Myocyte (in vitro differentiated cells): ENCODE results near the gene DENND2A. TPM values are rescaled to one million over a fixed set of nuclear protein-coding genes. Genes with fewer than 3 reads are reported as not detected.
"Not testable (repeated sequence)": the region's sequence is repeated elsewhere in the genome, so short reads cannot be mapped to it uniquely, and the experiment has no call there.

Experiments
- DNase-seq: peaks from one replicate; pipeline ENCODE4 v3.0.0-alpha.2; 2012; ENCODE audit warnings: low read depth
- polyA plus RNA-seq: library from polyadenylated mRNA; unstranded; fragments of >200 nt; gene quantifications from one replicate; pipeline ENCODE4 v1.2.1, GENCODE V29; 2012; ENCODE audit warnings: missing spikeins
- total RNA-seq: library from RNA; depleted of rRNA; stranded (reverse); fragments of >200 nt; gene quantifications from 2 replicates; pipeline ENCODE4 v1.2.3, GENCODE V29; 2014

The DENND2A gene, protein sequence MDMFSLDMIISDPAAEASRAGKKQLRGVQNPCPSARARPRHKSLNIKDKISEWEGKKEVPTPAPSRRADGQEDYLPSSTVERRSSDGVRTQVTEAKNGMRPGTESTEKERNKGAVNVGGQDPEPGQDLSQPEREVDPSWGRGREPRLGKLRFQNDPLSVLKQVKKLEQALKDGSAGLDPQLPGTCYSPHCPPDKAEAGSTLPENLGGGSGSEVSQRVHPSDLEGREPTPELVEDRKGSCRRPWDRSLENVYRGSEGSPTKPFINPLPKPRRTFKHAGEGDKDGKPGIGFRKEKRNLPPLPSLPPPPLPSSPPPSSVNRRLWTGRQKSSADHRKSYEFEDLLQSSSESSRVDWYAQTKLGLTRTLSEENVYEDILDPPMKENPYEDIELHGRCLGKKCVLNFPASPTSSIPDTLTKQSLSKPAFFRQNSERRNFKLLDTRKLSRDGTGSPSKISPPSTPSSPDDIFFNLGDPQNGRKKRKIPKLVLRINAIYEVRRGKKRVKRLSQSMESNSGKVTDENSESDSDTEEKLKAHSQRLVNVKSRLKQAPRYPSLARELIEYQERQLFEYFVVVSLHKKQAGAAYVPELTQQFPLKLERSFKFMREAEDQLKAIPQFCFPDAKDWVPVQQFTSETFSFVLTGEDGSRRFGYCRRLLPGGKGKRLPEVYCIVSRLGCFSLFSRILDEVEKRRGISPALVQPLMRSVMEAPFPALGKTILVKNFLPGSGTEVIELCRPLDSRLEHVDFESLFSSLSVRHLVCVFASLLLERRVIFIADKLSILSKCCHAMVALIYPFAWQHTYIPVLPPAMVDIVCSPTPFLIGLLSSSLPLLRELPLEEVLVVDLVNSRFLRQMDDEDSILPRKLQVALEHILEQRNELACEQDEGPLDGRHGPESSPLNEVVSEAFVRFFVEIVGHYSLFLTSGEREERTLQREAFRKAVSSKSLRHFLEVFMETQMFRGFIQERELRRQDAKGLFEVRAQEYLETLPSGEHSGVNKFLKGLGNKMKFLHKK
- total RNA-seq: 0.05 and 0.21 TPM in 2 replicates
- polyA plus RNA-seq: 0.06 TPM

DNA sequence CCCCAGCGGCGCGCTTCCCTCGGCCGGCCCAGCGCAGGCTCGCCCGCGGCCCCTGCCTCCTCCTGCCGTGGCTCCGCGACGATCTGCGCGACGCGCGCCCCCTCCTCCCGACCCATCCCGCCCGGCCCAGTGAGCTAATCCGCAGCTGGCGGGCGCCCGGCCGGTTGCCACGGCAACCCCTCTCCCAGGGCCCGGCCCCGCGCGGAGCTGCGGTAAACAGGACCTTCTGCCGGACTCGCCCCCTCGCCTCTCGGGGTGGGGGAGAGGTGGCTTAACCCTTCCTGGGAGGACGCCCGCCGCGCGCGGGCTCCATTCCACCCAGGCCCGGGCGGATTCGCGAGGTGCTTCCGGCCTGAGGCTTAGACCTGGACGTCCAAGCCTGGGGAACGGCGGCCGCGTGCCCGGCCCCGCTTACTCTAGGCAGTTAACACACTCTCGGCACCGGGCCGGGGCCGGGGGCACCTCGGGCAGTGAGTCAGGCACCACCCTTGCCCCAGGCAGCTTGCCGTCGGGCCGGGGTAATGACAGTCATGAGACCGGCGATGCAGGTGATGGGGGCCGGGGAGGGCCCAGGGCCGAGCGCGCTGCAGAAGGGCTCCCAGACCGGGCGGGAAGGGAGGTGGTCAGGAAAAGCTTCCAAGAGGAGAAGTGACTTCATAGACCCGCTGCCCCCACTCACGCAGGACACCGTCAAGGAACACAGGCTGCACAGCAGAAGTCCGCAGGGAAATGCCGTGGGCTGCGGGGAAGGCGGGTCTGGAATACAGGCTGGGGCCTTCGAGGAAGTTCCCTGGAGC, at the start of gene DENND2A:
DENND2A (minus strand) TSS at position 87 of the 797 bp plus-strand sequence. CDS start 38,416 bp downstream, outside the sequence.
- no peak for DNase-seq

DNA sequence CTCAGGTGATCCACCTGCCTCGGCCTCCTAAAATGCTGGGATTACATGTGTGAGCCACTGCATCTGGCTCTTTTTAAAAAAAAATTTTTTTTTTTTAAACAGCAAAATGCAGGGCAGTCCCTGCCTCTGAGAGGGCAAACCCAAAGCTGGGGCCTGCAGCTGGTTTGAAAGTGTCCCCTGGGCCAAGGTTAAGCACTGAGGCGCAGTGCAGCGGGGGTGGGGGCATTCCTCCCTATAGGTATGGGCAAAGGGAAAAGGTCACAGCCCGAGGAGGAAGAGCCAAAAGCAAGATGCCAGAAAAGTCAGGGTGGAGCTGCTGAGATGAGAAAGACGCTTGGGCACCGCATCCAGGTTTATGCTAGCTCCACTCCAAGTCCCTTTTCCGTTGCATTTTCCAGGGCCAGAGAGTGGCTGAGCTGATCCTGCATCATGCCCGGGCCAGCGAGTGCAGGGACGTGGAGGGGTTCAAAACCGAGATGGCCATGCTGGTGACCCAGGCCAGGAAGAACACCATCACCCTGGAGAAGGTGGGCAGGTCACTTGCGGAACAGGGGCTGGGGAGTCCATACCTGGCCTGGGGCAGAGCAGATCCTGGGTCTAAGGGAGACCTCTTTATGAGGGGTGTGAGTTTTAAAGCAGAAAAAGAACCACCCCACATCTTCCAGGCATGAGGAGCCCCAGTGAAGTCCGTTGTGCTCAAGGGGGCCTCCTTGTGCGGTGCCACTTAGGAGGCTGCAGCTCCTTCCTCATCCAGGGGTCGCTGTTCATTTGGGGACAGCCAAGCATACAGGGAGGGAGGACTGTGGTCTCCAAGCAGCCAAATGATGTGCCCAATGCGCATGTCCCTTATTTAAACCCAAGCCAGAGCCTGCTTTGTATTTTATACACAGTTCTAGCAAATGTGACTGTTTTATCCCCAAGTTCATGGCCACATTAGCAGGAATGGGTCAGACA, 48.9 kb upstream of the DENND2A start:
- no peak for DNase-seq

DNA sequence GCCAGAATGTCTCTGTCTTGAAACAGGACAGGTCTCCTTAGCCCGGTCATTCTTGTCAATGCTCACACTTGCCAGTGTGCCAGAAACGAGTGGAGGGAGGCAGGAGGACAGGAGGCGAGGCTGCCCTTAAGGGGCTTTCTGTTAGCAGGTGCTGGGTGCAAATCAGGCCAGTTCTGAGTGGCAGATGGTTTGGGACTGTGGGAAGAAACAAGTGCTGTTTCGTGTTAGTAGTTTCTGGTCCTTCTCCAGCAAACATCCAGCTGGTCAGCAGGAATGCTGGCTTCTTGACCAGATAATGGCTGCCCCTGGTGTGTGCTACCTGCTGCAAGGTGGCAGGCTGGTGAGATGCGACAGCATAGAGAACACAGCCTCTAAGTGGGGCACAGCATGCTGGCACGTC, 47.7 kb upstream of the DENND2A start:
- DNase-seq: no peak

DNA sequence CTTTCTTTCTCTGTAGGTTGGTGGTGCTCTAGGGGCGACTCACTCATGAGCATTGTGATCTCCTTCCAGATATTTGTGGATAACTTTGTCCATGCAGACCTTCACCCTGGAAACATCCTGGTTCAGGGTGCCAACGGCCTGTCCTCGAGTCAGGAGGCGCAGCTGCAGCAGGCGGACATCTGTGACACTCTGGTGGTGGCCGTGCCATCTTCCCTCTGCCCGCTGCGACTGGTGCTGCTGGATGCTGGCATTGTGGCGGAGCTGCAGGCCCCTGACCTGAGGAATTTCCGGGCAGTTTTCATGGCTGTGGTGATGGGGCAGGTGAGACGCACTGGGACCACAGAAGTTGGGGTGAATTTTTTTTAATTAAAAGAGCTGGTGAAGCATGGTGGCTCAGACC, 46.3 kb upstream of the DENND2A start:
- DNase-seq: no peak

DNA sequence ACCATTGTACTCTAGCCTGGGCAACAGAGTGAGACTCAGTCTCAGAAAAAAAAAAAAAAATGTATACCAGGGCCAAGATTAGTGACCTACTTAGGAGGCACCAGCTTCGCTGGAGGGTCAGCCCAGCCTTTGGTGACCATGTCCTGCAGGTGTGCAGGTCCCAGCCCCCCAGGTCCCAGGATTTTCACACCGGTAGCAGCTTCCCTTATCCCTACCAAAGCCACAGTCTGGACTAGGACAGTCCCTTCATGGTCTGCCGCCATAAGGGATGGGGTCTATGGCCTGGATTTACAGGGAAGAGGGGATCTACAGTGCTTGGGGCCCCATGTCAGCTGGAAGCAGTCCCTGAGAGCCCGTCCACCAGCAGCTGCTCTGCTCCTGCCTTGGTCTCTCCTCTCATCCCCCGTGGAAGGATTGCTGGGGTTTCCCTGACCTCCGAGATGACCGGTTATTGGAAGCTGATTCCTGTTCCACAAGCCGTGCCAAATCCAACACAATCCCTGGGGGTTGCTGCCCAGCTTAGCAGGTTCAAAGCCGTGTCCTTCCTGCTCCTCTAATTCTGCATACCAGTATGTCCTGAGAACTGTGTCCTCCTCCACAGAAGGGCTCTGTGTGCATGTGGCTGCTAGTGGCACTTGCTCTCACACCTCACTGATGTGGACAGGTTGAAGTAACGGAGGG, 44.9 kb upstream of the DENND2A start:
- DNase-seq: no peak

- DNase-seq: no peak
Observed at GRCh38 chr7:140684066-140684950, 43.7 kb upstream of the DENND2A start.

DNA sequence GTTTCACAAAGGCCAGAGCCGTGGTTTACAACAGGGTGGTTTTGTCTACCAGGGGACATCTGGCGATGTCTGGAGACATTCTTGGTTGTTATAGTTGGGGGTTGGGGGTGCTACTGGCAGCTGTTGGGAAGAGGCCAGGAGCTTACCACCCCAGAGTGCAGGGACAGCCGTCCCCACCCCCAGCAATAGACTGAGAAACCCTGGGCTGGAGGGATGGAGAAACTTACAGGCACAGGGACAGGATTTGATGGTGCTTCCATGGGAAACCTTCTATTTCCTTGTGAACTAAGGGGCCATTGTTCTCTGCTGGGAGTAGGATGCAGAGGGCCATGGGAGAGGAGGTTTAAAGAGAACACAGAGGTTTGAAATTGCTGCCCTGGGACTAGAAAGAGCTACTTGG, 43.0 kb upstream of the DENND2A start:
- peak; percentile 82 for DNase-seq

- DNase-seq: peak; percentile 17
Observed at GRCh38 chr7:140681766-140682165, 41.2 kb upstream of the DENND2A start.

DNA sequence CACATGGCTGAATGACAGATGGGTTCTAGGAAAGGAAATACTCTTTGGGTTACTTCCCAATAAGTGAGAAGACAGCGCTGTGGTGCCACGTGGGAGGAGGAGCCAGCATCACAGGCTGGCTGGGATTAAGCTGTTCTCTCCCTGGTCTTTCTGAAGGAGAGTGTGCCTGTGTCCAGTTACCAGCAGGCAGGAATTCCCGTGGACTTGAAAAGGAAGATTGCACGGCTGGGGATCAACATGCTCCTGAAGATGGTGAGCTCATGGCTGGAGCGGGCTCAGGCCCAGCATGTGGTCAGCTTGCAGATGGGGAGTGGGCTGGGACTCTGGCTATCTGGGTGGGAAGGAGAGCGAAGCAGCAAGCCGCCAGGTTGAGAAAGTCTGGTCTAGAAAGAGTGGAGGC, 40.3 kb upstream of the DENND2A start:
- DNase-seq: no peak

DNA sequence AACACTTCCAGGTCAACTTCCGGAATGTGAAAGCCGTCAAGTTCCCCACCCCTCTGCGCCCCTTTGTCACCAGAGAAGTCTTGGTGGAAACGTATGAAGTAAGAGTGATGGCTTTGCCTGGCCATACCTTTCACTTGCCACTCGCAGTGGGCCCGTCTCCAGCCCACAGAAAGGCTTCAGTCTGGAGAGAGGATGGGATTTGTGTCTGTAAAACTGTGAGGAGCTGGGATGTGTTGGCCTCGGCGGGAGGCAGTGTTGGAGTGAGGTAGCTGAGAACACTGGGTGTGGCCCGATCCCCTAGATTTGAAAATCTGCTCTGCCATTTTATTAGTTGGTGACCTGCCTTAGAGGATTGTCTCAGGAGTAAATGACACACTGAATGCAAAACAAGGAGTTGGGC, 38.6 kb upstream of the DENND2A start:
- DNase-seq: no peak

DNA sequence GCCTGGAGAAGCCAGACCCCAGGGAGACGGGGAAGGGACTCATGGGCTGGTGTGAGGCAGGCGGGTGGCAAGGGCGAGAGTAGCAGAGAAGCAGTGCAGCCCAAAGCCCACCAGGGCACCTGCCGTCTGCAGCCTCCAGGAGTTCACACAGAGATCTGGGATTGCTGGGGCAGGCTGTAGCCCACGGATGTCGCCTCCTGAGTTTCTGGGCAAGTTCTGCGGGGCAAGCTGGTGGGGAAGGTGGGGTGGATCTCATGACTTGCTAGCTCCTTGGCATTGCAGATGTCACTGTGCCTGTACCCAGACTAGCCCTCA, 38.2 kb upstream of the DENND2A start:
- DNase-seq: no peak

- DNase-seq: no peak
Observed at GRCh38 chr7:140678081-140678815, 37.6 kb upstream of the DENND2A start.

- DNase-seq: no peak
Observed at GRCh38 chr7:140677496-140677895, 36.9 kb upstream of the DENND2A start.

DNA sequence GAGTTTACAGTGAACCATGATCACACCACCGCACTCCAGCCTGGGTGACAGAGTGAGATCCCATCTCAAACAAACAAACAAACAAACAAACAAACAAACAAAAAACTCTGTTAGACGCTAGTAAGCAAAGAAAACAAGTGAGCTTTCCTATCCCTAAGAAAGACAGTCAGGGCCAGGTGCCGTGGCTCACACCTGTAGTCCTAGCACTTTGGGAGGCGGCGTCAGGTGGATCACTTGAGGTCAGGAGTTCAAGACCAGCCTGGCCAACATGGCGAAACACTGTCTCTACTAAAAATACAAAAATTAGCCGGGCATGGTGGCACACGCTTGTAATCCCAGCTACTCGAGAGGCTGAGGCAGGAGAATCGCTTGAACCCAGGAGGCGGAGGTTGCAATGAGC, 36.3 kb upstream of the DENND2A start:
- DNase-seq: not testable (repeated sequence)

DNA sequence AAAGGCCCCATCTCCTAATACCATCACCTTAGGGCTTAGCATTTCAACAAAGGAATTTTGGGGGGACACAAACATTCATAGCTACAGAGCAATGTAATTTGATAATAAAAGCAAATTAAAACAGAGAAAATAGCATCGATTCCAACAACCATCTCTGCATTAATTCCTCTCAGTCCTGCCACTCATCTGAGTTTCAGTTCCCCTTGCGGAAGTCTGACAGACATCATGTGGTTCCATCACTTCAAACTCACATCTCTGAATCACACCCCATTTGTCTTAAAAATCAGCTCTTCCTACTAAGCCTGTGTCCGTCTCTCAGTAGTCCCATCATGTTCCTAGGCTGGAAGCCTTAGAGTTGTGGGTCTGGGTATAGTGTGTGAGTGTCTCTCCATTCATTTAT, 35.7 kb upstream of the DENND2A start:
- DNase-seq: no peak

- DNase-seq: no peak
Observed at GRCh38 chr7:140675726-140676125, 35.1 kb upstream of the DENND2A start.

- DNase-seq: peak; percentile 91
Observed at GRCh38 chr7:140674899-140675701, 34.5 kb upstream of the DENND2A start.
